Adipocyte (in vitro differentiated cells): ENCODE data around the gene CABP7.

ENCODE experiments used
- DNase-seq: peaks from one replicate; pipeline ENCODE4 v3.0.0-alpha.2; 2015; ENCODE audit warnings: low read depth
- H3K27me3 ChIP-seq: replicated peaks from 2 replicates; pipeline ENCODE4 v1.7.0; 2013; ENCODE audit warnings: mild to moderate bottlenecking, low read length, moderate library complexity; ENCODE audit not compliant: control insufficient read depth, insufficient read depth
- H3K36me3 ChIP-seq: 2 replicates; pipeline ENCODE4 v1.7.0; 2013; ENCODE audit warnings: low read length, mild to moderate bottlenecking, moderate library complexity; ENCODE audit not compliant: control insufficient read depth, insufficient read depth, severe bottlenecking
- H3K4me1 ChIP-seq: 2 replicates; pipeline ENCODE4 v1.7.0; 2013; ENCODE audit warnings: mild to moderate bottlenecking, low read length, moderate library complexity; ENCODE audit not compliant: control insufficient read depth, insufficient read depth
- H3K4me3 ChIP-seq: 2 replicates; pipeline ENCODE4 v1.7.0; 2013; ENCODE audit warnings: mild to moderate bottlenecking, low read length, moderate library complexity
- H3K9ac ChIP-seq: 2 replicates; pipeline ENCODE4 v1.7.0; 2013; ENCODE audit warnings: mild to moderate bottlenecking, low read length, moderate library complexity
- H3K9me3 ChIP-seq: 2 replicates; pipeline ENCODE4 v1.7.0; 2013; ENCODE audit warnings: mild to moderate bottlenecking, low read length, moderate library complexity; ENCODE audit not compliant: control insufficient read depth

Gene CABP7

DNA sequence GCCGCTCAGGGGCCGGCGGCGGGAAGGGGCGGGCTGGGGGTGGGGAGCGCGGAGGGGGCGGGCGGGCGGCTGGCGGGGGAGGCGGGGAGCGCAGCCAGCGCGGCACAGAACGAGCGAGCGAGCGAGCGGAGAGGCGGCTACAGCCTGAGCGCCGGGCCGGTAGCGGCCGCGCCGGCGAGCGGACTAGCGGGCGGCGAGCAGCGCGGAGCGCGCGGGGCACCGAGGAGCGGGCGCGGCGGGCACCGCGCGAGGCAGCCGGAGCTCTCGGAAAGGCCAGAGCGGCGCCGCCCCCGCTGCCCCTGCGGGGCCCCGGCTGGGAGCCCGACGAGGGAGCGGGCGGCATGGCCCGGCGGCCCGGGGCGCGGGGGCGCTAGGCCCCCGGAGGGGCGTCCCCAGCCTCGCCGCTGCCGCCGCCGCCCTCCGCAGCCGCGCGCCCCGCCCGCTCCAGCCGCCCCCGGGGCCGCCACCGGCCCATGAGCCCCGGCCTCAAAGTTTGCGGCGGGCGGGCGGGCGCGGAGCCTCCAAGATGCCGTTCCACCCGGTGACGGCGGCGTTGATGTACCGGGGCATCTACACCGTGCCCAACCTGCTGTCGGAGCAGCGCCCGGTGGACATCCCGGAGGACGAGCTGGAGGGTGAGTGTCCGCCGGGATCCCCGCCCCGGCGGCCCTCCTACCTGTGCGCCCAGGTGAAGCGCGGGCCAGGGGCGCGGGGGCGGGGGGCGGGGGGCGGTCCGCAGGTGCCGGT is at the start of gene CABP7:
Gene CABP7 (plus strand): TSS at position 105 of the 747 bp plus-strand sequence. CDS start 422 bp downstream, at position 527.
- peak; percentile 43 for DNase-seq
- Histone ChIP-seq H3K9ac (no peak within 1 kb of the TSS), H3K4me3 (no peak within 1 kb of the TSS), H3K36me3 (no peaks in the 10 kb centered on the region), H3K9me3 (no peaks in the 10 kb centered on the region), H3K4me1 (no peaks in the 10 kb centered on the region), H3K27me3 (peaks cover 58% of the 10 kb centered on the region)

DNA sequence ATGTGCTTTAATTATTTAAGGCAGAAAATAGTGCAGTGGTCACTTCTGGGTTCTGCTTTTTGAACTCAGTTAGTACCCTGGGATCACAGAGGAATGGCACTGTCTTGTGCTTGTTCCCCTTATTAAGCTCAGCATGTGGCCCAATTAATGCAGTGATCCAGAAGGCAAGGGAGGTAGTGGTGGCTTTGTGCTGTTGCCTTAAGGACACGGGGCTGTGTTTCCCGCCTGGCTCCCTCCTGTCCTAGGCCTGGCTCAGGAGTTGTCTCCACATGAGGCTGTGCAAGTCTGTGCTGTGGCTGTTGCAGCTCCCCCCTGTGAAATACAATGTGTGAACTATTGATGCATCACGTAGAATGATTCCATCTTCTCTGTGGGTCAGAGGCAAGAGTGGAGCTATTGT is 49.2 kb upstream of the CABP7 start:
- H3K4me3 ChIP-seq = no peak overlapping the region
- DNase-seq = no peak
- H3K4me1 ChIP-seq = no peaks in the 10 kb centered on the region
- H3K9me3 ChIP-seq = no peaks in the 10 kb centered on the region
- H3K9ac ChIP-seq = no peak overlapping the region
- no peaks in the 10 kb centered on the region for H3K27me3 ChIP-seq
- H3K36me3 ChIP-seq = peaks cover 78% of the 10 kb centered on the region

DNA sequence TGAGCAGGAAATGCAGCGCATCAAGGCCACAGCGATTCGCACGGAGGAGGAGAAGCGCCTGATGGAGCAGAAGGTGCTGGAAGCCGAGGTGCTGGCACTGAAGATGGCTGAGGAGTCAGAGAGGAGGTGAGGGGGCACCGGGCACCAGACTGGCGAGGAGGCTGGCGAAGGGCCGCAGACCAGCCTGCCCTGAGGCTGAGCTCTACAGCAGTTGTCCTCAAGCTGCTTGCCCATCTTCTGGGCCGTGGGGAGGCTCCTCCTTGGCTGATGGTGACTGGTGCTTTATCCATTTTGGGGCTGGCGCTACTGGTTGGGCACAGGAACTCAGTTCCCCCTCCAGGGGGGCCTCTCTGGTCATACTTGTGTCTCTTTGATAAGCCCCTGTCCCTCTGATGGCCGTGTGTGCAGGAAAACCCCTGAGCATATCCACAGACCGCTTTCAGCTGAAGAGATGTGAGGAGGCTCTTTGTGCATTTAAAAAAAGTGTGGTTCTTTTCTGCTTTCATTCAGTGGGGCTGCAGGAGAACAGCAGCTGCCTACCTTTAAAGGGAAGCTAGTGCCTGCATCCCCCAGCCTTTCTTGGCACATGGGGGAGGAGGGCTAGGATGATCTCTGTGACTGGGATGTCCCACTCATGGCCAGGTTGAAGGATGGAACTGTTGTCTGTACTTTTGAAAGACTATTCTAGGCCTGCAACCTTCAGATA is 46.3 kb upstream of the CABP7 start:
- no peak for DNase-seq
- no peak overlapping the region for H3K4me3 ChIP-seq
- no peaks in the 10 kb centered on the region for H3K9me3 ChIP-seq
- peaks cover 85% of the 10 kb centered on the region for H3K36me3 ChIP-seq
- H3K27me3 ChIP-seq = no peaks in the 10 kb centered on the region
- H3K4me1 ChIP-seq = no peaks in the 10 kb centered on the region
- H3K9ac ChIP-seq = no peak overlapping the region

DNA sequence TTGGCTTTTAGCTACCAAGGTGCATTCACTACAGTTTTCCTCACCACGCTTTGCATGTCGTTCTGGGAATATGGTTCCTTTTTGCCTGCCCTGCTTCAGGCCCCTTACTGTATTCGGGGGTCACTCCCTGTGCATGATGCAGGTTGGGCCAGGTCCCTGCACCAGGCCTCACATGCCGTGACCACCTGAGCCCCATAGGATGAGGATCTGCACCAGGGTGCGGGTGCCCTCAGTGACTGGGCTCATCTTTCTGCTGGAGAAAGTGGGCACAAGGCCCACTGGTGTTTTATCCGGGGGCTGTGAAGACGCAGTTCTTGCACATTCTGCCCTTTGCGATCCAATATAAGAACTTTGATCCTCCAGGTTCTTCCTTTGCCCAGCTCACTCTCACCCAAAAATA is 45.7 kb upstream of the CABP7 start:
- no peaks in the 10 kb centered on the region for H3K27me3 ChIP-seq
- H3K36me3 ChIP-seq = peaks cover 85% of the 10 kb centered on the region
- no peak for DNase-seq
- H3K9me3 ChIP-seq = no peaks in the 10 kb centered on the region
- H3K9ac ChIP-seq = no peak overlapping the region
- H3K4me1 ChIP-seq = no peaks in the 10 kb centered on the region
- no peak overlapping the region for H3K4me3 ChIP-seq

DNA sequence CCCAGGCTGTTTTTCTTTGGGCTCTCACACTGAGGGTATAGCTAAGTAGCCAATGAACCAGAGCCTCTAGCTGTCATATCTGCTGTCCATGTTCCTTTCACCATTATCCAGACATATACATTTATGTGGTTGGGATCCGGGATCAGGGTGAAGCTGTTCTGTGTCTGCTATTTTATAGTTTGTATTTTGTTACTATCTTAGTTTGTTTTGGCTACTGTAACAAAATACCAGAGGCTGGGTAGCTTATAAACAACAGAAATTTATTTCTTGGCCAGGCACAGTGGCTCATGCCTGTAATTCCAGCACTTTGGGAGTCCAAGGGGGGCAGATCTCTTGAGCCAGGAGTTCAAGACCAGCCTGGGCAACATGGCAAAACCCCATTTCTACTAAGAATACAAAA is 40.5 kb upstream of the CABP7 start:
- peak; percentile 54 for DNase-seq
- Histone ChIP-seq H3K4me3 (no peak overlapping the region), H3K27me3 (no peaks in the 10 kb centered on the region), H3K9me3 (no peaks in the 10 kb centered on the region), H3K4me1 (no peaks in the 10 kb centered on the region), H3K9ac (no peak overlapping the region), H3K36me3 (peaks cover 88% of the 10 kb centered on the region)

DNA sequence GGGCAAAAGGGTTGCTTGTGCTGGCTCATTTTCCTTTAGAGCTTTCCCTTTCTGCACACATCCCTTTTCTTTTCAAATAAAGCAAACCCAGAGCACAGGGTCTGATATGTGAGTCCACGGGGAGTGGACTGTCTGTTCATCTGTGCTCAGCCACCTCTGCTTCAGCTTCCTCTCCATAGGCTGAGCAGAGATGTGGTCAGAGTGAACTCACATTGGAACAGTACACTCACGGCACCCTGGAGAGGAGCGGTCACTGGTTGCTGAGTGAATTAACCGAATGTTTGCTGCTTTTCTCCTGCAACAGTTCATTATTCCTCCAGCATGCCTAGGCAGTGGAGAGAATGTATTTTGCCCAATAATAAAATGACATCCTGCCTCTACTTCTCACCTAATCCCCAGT is 36.3 kb upstream of the CABP7 start:
- Histone ChIP-seq H3K9me3 (no peaks in the 10 kb centered on the region), H3K27me3 (no peaks in the 10 kb centered on the region), H3K36me3 (peaks cover 67% of the 10 kb centered on the region), H3K9ac (no peak overlapping the region), H3K4me1 (no peaks in the 10 kb centered on the region), H3K4me3 (no peak overlapping the region)
- DNase-seq = no peak

DNA sequence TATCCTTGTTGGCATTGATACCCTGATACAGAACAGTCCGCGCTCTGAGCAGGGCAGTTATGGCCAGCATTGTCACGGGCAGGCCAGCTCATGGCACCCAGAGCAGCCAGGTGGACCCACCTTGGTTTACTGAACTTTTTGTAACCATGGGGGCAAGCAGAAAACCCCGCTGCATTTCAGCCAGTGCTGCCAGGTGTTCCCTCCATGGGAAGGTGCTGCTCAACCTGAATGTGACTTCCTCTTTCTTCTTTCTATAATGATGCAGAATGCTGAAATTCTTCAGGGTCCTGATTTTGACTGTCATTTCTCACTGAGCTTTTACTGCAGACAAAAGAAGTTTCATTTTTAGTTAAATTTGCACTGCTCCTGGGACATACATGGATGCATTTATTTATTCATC is 35.6 kb upstream of the CABP7 start:
- no peak for DNase-seq
- Histone ChIP-seq H3K36me3 (peaks cover 60% of the 10 kb centered on the region), H3K4me1 (no peaks in the 10 kb centered on the region), H3K4me3 (no peak overlapping the region), H3K9ac (no peak overlapping the region), H3K27me3 (no peaks in the 10 kb centered on the region), H3K9me3 (no peaks in the 10 kb centered on the region)

DNA sequence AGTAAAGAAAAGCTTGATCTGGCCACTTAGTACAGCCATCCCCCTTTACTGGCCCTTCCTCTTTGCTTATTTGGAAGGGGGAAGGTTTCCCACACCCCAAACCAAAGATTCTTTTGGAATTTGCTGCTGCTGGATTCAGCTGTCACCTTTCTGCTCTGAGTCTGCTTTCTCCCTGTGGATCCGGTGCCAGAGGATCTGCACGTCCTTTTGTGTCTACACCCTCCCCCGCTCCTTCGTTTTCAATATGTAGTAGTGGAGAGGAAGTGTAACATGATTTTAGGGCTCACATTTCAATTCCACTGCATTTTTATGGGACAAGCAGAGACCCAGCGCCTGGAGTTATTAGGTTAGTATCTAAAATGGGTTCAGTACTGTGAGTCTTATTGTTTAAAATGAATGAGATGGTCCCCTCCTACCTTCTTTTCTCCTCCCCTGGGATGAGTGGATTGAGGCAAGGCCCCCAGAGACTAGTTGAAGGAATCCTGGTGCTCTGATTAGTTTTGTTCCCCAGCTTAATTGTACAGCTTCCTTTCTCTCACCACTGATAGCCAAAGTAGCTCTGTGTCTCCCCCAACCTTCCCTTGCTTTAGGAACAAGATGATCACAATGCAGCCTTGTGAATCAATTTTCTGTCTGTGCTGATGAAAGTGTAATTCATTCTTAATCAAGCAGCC is 30.5 kb upstream of the CABP7 start:
- Histone ChIP-seq H3K4me1 (peaks cover 28% of the 10 kb centered on the region), H3K27me3 (no peaks in the 10 kb centered on the region), H3K36me3 (peaks cover 28% of the 10 kb centered on the region), H3K4me3 (no peak overlapping the region), H3K9me3 (no peaks in the 10 kb centered on the region), H3K9ac (no peak overlapping the region)
- DNase-seq = no peak

DNA sequence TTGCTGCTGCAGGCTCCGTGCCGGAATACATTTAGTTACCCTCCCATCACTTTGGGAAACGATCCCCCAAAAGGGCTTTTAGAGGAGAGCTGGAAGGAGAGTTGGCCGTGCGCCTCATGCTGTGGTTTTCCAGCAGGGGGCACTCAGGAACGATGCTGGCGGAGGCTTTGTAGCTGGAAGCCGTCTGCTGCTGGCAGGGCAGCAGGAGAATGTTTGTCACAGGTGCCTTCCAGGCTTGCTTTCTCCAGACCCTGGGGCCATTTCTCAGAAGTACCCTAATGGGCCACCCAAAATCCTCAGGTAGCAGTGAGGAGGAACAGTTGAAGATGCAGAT is 30.0 kb upstream of the CABP7 start:
- no peaks in the 10 kb centered on the region for H3K9me3 ChIP-seq
- no peak overlapping the region for H3K9ac ChIP-seq
- peak; percentile 64 for DNase-seq
- no peaks in the 10 kb centered on the region for H3K27me3 ChIP-seq
- peaks cover 28% of the 10 kb centered on the region for H3K36me3 ChIP-seq
- H3K4me1 ChIP-seq = peaks cover 28% of the 10 kb centered on the region
- no peak overlapping the region for H3K4me3 ChIP-seq

DNA sequence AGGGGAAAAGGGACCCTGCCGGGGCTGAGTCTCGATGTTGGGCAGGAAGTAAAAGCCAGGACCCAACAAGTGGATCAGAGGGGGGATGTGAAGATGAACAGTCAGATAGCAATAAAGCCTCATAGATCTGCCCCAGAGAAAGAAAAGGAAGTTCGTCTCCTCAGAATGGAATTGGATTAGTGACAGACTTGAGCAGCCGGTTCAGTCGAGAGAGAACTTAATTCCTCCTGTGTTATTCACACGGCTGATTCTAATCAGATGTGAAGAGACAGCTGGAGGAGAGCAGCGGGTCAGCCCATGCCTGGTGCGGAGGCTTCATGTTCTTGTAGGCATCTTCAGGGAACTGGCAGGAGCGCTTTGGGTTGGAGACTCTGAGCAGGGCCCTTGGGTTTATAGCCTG is 29.3 kb upstream of the CABP7 start:
- Histone ChIP-seq H3K4me1 (peaks cover 28% of the 10 kb centered on the region), H3K9me3 (no peaks in the 10 kb centered on the region), H3K4me3 (no peak overlapping the region), H3K9ac (no peak overlapping the region), H3K27me3 (no peaks in the 10 kb centered on the region), H3K36me3 (peaks cover 35% of the 10 kb centered on the region)
- DNase-seq = peak; percentile 56

DNA sequence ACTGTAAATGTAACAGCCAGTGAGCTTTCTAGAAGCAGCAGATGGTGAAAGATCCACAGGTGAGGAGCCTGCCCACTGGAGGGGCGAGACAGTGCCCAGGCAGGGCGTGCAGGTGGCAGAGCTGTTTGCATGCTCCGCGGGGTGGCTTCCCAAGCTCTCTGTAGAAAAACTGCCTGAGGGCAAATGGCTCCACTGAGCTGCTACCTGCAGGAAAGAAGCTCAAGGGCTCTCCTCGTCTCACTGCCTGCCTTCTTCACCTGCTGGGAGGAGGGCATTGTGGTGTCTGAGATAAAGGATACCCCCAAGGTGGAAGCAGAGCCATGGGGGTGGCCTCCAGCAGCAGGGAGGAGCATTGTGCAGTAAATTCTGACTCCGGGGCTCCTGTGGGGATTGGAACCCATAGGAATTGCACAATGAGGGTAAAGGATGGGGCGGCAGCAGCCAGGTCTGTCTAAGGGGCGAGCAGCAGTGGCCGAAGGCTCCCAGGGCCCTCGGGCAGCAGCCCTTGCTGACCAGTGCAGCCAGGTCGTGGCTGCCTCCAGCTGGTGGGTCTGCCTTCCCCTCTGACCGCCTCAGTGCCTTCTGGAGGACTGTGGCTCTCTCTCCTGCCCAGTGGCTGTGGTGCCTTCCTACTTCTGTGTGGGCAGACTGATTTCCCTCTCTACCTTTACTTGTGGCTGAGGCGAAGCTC is 28.0 kb upstream of the CABP7 start:
- no peak overlapping the region for H3K4me3 ChIP-seq
- no peak overlapping the region for H3K9ac ChIP-seq
- no peak for DNase-seq
- H3K9me3 ChIP-seq = no peaks in the 10 kb centered on the region
- peaks cover 41% of the 10 kb centered on the region for H3K36me3 ChIP-seq
- H3K4me1 ChIP-seq = peaks cover 28% of the 10 kb centered on the region
- H3K27me3 ChIP-seq = no peaks in the 10 kb centered on the region
